ENCODE results near the gene SLC4A9.
A peak's percentile ranks its signal among the peaks of the same experiment; 100 is the strongest.

SLC4A9 gene

GRCh38 chr5:140345919-140346347, 14.1 kb upstream of the SLC4A9 start:
- Mint-ChIP-seq H3K36me3 (ENCODE audit: low read depth) (no peaks in the 10 kb centered on the region), H3K9me3 (no peaks in the 10 kb centered on the region), H3K27ac (no peak overlapping the region), H3K27me3 (ENCODE audit: low read depth, poor library complexity) (peaks cover 75% of the 10 kb centered on the region), H3K4me1 (peaks cover 20% of the 10 kb centered on the region), H3K4me3 (peak overlapping the region; percentile 81)
- DNase-seq: peak; percentile 66
- no peak for TF ChIP-seq CTCF (IDR thresholded peaks at IDR 0.05)

GRCh38 chr5:140346348-140347221, 13.4 kb upstream of the SLC4A9 start, which contains the start of gene HBEGF:
TSS of gene HBEGF (minus strand) at chr5:140346603. CDS start at chr5:140346328, 275 bp downstream.
- Mint-ChIP-seq H3K4me3 (peak within 1 kb of the TSS; percentile 81), H3K9me3 (no peaks in the 10 kb centered on the region), H3K27me3 (ENCODE audit: low read depth, poor library complexity) (peaks cover 75% of the 10 kb centered on the region), H3K36me3 (ENCODE audit: low read depth) (no peaks in the 10 kb centered on the region), H3K27ac (no peak within 1 kb of the TSS), H3K4me1 (peaks cover 20% of the 10 kb centered on the region)
- DNase-seq: peak; percentile 92
- TF ChIP-seq CTCF (IDR thresholded peaks at IDR 0.05): peak; percentile 43

GRCh38 chr5:140347360-140347759, 12.6 kb upstream of the SLC4A9 start:
- Mint-ChIP-seq H3K9me3 (no peaks in the 10 kb centered on the region), H3K27ac (no peak overlapping the region), H3K4me1 (peaks cover 16% of the 10 kb centered on the region), H3K27me3 (ENCODE audit: low read depth, poor library complexity) (peaks cover 71% of the 10 kb centered on the region), H3K36me3 (ENCODE audit: low read depth) (no peaks in the 10 kb centered on the region), H3K4me3 (peak overlapping the region; percentile 80)
- TF ChIP-seq CTCF (IDR thresholded peaks at IDR 0.05): no peak
- no peak for DNase-seq

- DNase-seq: no peak
- no peaks in the 10 kb centered on the region for H3K9me3 Mint-ChIP-seq
- no peak for TF ChIP-seq CTCF (IDR thresholded peaks at IDR 0.05)
- H3K4me1 Mint-ChIP-seq: peaks cover 16% of the 10 kb centered on the region
- no peaks in the 10 kb centered on the region for H3K36me3 Mint-ChIP-seq (ENCODE audit: low read depth)
- H3K4me3 Mint-ChIP-seq: no peak overlapping the region
- no peak overlapping the region for H3K27ac Mint-ChIP-seq
- peaks cover 71% of the 10 kb centered on the region for H3K27me3 Mint-ChIP-seq (ENCODE audit: low read depth, poor library complexity)
Measured at GRCh38 chr5:140348104-140348503, 11.9 kb upstream of the SLC4A9 start.

GRCh38 chr5:140349244-140349643, 10.8 kb upstream of the SLC4A9 start:
- TF ChIP-seq CTCF (IDR thresholded peaks at IDR 0.05): no peak
- peaks cover 74% of the 10 kb centered on the region for H3K27me3 Mint-ChIP-seq (ENCODE audit: low read depth, poor library complexity)
- H3K4me3 Mint-ChIP-seq: no peak overlapping the region
- no peak for DNase-seq
- H3K27ac Mint-ChIP-seq: peak overlapping the region; percentile 46
- peaks cover 16% of the 10 kb centered on the region for H3K4me1 Mint-ChIP-seq
- H3K36me3 Mint-ChIP-seq (ENCODE audit: low read depth): no peaks in the 10 kb centered on the region
- no peaks in the 10 kb centered on the region for H3K9me3 Mint-ChIP-seq
